NCI-H2171 (cell line): ENCODE measurements around the gene RHBDD1.

Experiments used
- DNase-seq: peaks from one replicate; lab custom pipeline; 2025; lab: John Stamatoyannopoulos, UW

Gene RHBDD1

GRCh38 chr2:226885769-226886435, 50.0 kb downstream of the RHBDD1 start:
- no peak for DNase-seq

DNA sequence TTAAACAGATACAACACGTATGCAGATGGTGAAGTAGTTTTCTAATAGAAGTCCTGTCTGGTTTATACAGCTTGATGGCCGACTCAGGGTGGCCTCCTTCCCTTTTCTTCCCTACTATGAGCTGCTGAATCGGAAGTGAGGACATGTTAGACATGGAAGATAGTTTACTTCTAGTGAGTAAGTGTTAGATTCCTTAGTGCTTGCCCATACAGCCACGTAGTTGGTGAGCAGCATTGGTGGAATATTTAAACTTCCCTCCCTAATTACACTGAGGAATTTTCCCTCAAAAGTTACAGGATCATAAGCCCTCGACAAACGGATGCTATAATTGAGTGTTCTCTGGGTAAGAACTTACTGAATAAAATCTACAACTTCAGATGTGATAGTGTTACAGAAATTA, 52.1 kb downstream of the RHBDD1 start:
- DNase-seq = no peak

- DNase-seq = no peak
These were observed 52.6 kb downstream of the RHBDD1 start for GRCh38 chr2:226888378-226888965.

- DNase-seq = no peak
These were observed 53.1 kb downstream of the RHBDD1 start for GRCh38 chr2:226888971-226889370.

GRCh38 chr2:226890286-226890685, 54.4 kb downstream of the RHBDD1 start:
- DNase-seq = no peak

DNA sequence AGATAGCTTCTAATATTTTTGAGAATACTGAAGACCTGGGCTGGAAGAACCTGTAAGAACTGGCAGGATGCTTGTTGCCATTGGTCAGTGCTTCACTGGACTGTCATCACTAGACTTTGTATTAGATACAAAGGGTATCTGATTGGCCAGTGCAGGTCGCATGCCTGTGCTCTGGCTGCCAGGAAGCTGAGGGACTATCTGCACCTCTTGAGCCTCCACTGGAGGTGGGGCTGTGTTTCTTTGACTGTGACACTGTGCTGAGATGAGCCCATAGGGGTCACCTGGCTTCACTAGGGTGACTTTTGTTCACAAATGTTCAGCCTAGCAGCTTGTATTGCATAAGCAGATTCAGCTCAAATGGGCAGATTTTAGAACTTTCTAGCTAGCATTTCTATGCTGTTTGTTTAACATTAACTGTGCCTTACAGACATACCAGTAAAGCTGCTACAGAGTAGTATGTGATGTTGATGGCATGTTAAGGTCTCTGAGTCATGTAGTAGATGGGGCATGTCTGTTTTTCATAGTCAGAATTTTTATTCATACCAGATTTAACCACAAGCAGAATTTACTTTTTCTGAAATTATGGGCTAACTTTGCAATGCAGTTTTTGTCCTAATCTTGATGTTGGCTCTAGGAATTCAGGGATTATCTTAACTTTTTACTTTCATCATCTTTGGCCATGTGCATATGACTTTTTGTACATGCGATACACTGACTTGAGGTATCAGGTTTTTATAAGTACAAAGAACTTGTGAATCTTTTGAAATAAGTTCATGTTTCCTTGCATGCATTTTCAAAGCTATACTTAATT, 56.1 kb downstream of the RHBDD1 start:
- DNase-seq = no peak

- no peak for DNase-seq
These were observed 56.9 kb downstream of the RHBDD1 start for GRCh38 chr2:226892729-226893128.

DNA sequence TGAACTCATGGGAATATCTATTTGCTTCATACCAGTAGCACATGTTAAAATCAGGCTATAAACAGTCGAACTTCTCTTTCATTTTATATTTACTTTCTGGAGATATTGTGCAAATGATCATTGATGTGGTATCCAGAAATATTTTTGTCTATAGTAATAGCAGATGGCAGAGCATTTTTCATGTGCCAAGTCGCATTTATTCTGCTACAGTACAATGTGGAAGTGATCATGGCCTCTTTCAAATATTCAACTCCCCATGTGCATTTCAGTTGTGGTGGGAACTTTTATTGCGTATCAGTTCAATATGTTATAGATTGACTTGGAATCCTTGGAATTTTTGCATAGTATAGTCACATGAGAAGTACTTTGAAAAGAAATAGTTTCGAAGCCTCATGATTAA, 57.4 kb downstream of the RHBDD1 start:
- no peak for DNase-seq

DNA sequence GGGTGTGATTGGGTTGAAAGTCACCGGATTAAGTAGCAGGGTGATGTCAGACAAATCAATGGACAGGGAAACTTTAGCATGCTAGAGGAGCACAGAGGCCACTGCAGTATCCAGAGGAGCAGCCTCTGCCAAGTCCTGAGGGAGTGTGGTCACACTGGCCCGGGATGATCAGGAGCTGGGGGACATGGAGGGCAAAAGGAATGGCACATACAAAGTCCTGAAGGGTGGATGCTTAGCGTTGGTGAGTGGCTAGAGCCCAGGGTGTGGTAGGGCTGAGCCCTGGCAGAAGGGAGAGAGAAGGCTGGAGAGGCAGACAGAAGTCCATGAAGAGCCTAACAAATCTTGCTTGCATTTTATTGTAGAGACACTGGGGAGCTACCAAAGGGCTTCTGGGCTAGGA, 58.9 kb downstream of the RHBDD1 start:
- DNase-seq = no peak

GRCh38 chr2:226895579-226895978, 59.7 kb downstream of the RHBDD1 start:
- DNase-seq = no peak

DNA sequence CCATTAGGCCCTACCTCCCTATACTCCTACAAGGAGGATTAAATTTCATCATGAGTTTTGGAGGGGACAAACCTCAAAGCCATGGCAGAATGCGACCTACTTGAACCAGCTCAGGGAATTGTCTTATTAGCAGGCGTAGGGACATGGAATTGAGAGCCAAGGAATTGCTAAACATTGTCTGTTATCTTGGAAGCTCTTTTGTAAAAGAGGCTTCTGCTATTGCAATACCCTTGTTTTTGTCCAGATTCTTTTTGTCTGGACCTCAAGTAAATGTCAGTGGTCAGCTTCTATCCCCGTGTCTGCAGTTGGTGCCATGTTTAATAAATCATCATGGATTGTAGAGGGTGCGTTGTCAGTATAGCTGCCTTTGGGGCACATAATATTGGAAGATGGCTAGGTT, 62.3 kb downstream of the RHBDD1 start:
- no peak for DNase-seq

DNA sequence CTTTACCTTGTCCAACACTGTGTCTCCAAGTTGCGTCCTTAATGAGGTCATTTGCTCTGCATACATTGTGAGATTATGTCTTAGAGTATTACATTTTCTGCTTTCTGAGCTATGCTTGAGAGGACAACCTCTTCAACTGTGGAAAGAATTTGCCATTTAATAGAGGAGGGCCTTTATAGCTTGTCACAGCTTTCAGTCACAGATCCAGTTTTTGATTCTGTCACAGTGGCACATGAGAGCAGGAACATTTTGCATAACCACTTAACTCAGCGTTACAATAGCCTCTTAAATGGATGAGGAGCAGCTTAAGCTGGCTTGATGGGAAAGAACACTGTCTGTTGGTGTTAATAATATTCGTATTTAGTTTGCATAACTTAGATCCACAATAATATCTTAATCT, 63.0 kb downstream of the RHBDD1 start:
- no peak for DNase-seq

GRCh38 chr2:226902041-226902966, 66.5 kb downstream of the RHBDD1 start:
- no peak for DNase-seq

DNA sequence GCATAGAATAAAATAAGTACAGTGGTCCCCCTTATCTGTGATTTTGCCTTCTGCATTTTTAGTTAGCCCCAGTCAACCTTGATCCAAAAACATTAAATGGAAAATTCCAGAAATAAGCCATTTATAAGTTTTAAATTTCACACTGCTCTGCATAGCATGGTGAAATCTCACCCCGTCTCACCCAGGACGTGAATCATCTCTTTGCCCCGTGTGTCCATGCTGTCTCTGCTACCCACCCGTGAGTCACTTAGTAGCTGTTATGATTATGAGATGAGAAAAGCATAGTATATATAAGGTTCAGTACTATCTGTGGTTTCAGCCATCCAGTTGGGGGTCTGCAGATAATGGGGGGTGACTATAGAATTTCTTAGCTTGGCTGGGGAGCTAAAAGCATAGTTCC, 67.3 kb downstream of the RHBDD1 start:
- no peak for DNase-seq

DNA sequence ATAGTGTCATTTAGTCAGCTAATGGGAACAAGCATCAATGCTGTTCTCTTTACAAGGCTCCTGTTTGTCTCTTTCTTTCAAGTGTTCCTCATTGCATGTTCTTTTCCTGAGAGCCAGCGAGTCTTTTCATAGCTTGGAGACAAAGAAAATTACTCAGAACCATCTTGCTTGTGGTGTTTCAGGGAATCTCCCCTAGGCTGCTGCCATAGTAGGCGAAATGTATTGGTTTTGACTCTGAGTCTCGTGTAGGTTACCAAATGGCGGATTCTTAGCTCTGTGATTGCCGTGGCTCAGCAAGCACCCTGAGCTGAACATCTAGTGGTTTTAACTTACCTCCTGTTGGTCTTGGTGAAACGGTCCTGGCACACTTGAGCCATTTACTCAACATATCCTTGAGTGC, 68.7 kb downstream of the RHBDD1 start:
- DNase-seq = no peak

- DNase-seq = no peak
These were observed 69.9 kb downstream of the RHBDD1 start for GRCh38 chr2:226905718-226906117.

GRCh38 chr2:226906163-226906693, 70.4 kb downstream of the RHBDD1 start:
- no peak for DNase-seq

GRCh38 chr2:226909126-226909525, 73.3 kb downstream of the RHBDD1 start:
- no peak for DNase-seq

DNA sequence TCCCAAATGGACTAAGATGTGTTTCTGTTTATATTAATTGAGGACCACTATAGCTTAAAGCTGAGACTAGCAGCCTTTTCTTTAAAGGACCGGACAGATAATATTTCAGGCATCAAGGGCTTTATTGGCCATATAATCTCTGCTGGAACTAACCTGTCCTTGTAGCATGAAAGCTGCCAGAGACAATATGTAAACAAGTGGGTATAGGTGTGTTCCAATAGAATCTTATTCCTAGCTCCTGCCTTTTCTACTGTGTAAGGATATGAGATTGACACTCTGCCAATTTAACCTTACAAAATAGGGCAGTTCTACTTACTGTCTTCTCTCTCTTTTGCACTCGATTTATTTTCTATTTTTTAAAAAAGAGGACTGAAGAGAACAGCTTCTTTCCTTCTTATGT, 74.0 kb downstream of the RHBDD1 start:
- DNase-seq = no peak

- DNase-seq = no peak
These were observed 74.5 kb downstream of the RHBDD1 start for GRCh38 chr2:226910384-226910783.

DNA sequence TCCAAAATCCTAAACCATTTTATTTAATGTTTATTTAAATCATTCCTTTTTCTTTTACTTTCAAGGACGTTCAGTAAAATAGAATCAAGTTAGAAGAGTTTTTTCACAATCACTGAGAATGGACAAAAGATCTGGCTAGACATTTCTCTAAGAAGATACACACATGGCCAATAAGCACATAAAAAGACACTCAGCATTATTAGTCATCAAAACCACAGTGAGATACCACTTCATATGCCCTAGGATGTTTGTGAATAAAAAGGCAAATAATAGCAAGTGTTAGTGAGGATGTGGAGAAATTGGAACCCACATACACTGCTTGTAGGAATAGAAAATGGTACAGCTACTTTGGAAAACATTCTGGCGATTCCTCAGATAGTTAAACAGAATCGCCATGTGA, 76.1 kb downstream of the RHBDD1 start:
- no peak for DNase-seq

DNA sequence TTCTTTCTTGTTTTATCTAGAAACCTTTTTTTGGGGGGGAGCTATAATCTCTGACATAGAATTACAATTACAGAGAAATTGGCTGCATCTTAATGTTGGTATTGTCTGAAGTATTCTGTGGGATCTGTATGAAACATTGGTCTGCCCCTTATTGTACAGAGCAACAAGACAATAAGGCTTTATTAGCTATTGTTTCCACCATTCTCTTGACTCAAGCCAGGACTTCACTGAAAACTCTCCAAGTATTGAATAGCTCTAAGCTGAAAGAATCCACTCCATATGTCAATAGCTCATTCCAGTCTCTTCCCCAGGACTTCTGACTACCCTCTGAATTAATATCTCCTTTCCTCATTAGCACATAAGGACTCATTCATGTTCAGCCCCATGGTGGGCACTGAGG, 77.8 kb downstream of the RHBDD1 start:
- no peak for DNase-seq
